ENCODE measurements around the gene PLA2G3.
"Not testable (repeated sequence)": the region's sequence is repeated elsewhere in the genome, so short reads cannot be mapped to it uniquely, and the experiment has no call there.

PLA2G3 gene

DNA sequence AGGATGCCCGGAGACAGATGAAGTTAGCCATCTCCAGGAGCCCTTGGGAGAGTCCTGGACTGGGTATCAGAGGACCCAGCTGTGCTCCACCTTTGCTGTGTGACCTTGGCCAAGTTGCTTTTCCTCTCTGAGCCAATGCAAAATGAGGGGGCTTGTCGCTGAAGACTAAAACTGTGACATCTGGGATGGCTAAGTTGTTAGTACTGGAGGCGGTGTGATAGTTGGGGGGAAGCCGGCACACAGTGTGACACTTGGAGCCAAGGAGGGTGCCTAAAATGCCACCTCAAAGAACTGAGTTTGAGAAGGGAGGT, 17.1 kb downstream of the PLA2G3 start:
- no peak for DNase-seq (ENCODE audit: low read depth in 2 of 2)

DNA sequence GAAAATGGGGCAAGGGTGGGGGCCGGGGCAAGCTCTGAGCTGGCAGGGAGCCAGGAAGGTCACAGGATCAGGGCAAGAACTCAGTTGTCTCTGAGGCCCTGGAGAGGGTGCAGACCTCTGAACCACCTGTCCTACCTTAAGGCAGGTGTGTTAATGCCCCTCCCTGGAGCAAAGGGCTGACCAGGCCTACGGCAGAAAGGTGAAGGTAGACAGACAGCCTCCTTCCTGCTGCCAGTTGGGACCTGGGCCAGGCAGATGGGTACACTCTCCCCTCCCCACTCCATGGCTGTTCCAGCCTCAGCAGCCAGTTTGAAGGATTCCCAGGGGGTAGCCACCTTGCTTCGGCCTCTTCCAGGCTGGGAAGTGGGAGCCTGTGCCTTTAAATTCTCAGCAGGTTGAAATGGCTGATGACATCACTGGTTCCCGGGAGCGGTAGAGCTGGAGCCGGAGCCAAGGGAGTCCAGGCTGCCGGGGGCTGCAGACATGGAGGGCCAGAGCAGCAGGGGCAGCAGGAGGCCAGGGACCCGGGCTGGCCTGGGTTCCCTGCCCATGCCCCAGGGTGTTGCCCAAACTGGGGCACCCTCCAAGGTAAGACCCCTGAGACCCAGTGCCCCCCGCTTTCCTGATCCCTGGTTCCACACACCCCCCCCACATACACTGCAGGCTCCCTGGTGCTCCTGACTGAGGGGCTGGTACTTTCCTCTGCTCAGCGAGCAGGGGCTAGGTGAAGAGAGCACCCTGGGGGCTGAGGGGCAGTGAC, 17.6 kb downstream of the PLA2G3 start, which contains the start of gene INPP5J:
Gene INPP5J, plus strand, starts transcription at position 435 of the 760 bp plus-strand sequence. Its CDS starts 49 bp downstream, at position 484.
- DNase-seq (ENCODE audit: low read depth in 2 of 2), result no peak

DNA sequence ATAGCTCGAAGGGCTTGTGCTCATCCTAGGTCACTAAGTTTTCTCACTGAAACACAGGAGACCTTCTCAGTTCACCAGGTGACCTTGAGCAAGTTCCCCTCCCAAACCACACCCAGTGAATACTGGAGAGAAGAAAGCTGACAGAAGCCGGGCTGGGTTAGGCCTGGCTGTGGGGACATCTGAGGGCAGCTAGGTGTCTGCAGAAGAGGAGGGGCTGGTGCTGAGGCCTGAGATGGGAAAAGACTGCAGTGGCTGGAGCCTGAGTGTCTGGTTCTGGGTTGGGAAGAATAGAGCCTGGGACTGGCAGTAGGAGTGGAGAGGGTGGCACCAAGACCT, 18.1 kb downstream of the PLA2G3 start:
- no peak for DNase-seq (ENCODE audit: low read depth in 2 of 2)

DNA sequence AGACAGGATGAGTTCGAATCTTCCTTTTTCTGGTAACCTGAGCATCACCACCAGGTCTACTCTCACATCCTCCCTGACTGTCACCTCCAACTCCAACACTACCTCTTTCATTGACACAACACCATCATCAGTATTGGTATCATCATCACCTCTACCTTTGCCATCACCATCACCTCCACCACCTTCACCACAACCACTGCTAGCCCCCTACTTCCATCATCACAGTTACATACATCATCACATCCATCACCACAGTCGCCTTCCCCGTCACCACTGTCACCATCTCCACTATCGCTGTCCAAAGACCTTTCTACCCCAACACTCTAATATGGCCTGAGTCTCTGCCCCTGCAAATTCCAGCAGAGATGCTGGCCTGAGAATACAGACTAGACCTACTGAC, 18.9 kb downstream of the PLA2G3 start:
- DNase-seq (ENCODE audit: low read depth in 2 of 2), result no peak

DNA sequence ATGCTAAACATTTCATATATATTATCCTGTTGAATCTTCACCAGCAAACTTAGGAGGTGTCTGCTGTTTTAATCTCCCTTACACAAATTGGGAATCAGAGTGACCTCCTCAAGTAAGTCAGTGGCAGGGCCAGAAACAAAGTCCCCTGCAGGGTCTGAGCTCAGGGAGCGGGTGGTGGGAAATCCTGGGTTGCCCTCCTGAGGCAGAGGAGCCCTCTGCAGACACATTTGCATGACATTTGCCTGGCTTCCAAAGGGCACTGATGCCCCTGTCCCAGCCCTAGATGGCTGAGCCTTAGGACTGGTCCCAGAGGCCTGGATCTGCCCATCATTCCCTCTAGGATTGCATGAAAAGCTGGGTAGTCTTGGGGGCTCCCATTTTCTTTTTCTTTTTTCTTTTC, 19.7 kb downstream of the PLA2G3 start:
- no peak for DNase-seq (ENCODE audit: low read depth in 2 of 2)

DNA sequence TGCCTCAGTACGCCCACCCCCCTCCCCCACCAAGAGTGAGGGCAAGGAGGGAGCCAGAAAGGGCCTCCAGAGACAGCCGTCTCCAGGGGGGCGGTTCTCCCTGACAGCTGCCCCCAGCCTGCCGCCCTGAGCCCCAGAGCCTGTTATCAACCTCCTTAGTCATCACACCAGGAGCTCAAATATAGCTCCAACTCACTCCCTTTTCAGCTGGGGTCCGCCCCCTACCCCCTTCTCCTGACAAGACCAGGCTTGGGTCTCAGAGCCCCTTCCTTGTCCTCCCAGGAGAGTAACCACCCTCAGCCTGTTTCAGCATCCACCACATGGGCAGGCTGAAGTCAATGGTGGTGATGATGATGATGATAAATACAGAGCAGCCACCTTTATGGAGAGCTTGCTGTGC, 20.1 kb downstream of the PLA2G3 start:
- no peak for DNase-seq (ENCODE audit: low read depth in 2 of 2)

DNA sequence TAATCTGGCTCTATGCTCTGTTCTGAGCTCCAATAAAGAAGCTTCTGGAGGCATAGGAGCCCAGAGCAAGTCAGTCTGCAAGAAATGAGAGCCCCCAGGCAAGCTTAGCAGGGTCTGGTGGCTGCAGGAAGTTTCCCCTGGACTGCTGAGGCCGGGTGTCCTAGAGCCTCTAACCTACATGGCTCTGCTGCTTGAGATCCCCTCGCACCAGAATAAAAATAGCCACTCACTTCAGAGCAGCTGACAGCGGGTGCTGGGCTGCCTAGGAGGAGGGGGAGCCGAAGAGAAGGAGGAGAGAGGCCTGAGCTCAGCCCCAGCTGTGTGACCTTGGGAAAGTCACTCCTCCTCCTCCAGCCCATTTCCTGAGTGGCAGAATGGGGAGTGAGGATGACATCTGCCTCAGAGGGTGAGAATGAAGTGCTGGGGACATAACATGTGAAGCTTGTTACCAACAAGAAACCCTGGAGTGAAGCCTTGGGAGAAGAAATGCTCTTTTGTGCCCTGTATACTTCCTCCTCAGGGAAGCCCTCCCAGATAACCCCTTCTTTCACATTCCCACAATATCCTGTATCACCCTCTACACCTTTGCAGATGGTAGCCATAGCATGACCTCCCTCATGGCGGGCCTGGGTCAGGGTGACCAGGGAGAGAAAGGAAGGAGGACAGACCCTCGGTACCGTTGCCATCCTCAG, 21.1 kb downstream of the PLA2G3 start:
- no peak for DNase-seq (ENCODE audit: low read depth in 2 of 2)

DNA sequence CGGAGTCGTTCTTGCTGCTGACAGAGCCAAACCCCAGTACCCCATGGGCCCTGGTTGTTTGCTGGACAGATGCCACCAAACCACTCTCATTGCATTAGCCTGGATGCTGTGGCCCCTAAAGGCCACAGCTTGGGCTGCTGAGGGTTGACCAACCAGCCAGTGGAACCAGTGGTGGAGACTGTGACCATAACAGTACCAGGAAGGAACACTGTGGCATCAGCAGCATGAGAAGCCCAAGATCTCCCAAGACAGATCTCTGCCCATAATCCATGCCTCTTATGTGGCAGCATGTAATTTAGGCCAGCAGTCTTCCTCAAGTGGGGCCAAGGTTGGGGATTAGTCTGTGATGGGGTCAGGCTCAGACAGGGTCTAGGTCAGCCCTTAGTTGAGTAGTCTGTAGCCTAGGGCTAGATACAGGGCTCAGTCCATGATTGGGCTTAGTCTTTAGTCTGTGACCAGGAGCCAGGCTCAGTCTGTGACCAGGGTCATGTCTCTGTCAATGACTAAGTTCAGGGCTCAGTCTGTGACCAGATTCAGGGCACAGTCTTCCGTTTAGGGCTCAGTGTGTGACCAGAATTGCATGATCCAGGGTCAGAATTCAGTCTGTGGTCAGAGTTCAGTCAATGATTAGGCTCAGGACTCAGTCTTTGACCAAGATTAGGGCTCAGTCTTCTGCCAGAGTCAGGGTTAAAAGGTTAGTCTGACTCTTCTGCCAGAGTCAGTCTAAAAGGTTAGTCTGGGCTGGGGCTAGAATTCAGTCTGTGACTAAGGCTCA, 22.1 kb downstream of the PLA2G3 start:
- no peak for DNase-seq (ENCODE audit: low read depth in 2 of 2)

DNA sequence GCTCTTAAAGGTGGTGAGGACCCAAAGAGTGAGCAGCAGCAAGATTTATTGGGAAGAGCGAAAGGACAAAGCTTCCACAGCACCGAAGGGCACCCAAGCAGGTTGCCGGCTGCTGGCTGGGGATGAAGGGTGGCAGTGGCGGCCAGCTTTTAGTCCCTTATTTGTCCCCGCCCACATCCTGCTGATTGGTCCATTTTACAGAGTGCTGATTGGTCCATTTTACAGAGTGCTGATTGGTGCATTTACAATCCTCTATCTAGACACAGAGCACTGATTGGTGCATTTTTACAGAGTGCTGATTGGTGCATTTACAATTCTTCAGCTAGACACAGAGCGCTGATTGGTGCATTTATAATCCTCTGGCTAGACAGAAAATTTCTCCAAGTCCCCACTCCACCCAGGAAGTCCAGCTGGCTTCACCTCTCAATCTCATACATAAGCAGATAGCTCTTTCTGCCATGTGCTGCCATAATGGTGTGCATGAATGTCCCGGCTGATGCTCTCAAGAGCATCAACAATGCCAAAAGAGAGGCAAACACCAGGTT, 27.7 kb downstream of the PLA2G3 start:
- not testable (repeated sequence) for DNase-seq (ENCODE audit: low read depth in 2 of 2)

DNA sequence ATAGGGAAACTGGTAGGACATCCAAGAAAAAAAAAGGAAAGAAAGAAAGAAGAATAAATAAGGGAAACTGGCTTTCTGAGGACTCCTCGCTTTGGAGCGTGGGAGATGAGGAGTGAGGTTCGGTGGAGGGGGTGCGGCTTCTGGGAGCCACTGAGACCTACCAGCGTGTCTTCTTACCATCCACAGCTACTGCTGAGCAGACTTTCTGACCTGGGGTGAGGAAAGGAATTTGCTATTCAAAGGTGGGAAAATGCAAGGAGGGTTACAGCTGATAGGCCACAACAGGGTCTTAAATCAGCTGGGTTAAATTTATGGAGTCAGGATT, 32.5 kb downstream of the PLA2G3 start:
- no peak for DNase-seq (ENCODE audit: low read depth in 2 of 2)

DNA sequence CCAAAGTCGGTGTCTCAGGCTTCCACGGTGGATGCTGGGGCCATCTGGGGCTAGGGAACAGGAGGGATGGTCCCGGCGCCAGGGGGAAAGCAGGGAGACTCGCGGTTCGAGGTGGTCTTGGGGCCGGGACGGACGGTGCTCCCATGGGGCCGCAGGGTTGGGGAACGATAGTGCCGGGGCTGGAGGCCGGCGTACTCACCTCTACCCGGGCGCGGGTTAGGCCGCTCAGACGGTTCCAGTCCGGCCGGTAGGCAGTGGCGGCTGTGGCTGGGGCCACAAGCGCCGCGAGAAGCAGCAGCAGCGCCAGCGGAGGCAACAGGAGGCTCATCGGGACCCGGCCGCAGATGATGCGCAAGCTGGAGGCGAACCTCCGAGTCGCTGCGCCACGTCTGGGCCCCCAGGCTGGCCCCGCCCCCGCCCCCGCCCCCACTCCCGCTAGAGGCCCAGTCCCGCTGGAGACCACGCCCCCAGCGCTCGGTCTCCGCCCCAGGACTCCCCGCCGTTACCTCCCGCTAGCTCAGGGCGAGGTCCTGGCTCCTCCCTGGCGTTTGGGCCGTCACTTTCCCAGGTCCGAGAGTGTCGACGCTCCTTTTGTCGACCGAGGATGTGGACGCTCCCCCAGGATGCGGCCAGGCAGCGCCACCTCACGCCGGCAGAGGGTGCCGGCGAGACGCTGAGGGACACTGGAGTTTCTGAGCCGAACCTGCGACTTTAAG, 33.0 kb downstream of the PLA2G3 start, which contains the start of gene SELENOM:
Gene SELENOM, minus strand, starts transcription at position 391 of the 716 bp plus-strand sequence. Its CDS starts 63 bp downstream, at position 328.
- peak; percentile 68 to 73 for DNase-seq (ENCODE audit: low read depth in 2 of 2)

DNA sequence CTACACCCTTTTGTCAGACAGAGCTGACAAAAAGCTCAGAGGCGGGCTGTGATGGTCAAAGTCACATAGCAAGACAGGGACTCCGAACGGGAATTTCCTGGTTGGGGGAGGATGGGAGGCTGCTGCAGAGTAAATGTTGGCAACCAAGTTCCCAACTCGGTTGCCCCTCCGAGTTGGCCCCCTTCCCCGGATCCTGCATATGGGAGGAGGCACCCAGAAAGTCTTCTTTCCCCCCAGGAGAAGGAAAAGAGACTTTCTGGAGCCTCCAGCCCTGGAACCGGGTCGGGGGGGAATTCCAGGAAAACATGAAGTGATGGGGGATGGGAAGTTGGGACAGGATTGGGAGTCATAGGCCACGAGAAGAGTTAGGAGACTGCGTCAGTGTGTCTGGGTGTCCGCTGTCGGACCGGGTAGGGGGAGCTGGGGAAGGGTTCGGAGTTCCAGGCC, 33.6 kb downstream of the PLA2G3 start:
- DNase-seq (ENCODE audit: low read depth in 2 of 2), result no peak

DNA sequence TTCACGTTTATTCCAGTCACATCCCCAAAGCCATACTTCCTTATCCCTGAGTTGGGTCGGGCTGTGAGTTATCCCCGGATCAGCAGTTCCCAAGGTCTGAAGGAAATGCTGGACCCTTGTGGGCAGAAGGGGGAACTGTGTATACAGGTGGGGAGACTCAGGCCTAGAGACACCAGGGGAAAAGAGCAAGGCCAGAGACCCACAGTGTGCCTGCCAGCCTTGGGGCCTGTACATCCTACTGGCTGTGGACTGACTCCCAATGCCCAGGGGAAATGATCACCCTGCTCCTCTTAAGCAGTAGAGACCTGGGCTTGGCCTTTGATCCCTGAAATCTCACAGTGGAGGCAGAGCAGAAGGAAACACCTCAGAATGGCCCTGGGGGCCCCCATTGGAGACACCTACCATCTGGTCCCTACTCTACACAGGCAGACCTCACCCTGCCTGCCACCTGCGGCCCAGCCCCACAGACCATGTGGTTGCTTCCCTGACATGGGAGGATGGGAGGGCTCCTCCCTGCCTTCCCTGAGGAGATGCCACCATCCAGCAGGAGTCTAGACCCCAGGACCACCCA, 34.2 kb downstream of the PLA2G3 start:
- no peak for DNase-seq (ENCODE audit: low read depth in 2 of 2)

DNA sequence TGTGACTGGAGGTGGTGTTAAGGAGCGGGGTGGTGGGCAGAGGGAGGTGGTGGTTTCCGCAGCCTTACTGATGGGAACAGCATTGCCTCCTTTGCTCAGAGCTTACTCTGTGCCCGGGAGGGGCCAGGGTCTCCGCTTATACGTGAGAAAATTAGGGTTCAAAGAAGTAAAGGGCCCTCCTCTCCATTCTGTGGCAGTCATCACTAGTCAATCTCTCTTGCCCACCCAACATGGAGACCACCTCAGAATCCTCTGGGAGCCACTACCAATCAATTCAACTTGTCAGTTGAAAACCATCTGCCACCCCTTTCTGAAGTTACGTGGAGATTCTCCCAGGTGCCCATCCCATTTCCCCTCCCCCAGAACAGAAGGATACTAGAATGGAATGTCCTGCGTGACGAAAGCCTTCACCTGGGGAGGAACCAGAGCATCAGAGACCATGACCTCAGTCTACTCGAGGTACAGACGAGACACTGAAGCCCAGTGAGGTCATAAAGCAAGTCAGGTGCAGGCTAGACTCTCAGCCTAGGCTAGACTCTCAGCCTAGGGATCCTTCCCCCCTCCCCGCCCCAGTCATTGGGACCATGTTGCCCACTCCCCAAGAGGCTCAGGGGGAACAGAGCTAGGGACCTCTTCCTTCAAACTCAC, 34.9 kb downstream of the PLA2G3 start:
- no peak for DNase-seq (ENCODE audit: low read depth in 2 of 2)

DNA sequence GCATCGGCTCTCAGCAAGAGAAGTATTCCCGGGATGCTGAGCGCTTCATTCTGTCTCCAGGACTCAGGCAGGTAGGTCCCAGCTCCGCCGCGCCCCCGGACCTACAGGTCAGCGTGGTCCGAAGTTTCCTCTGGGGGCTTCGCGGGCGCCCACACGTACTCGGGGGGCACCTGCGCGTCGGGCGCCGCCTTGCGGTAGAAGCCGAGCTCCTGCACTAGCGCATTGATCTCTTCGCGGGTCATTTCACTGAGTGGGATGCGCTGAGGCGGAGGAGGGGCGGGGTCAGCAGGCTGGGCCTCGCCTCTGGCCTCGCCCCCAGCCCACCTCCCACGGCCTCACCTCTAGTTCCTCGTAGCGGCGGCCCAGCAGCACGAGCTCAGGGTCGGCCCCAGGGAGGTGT, 35.4 kb downstream of the PLA2G3 start:
- no peak for DNase-seq (ENCODE audit: low read depth in 2 of 2)

DNA sequence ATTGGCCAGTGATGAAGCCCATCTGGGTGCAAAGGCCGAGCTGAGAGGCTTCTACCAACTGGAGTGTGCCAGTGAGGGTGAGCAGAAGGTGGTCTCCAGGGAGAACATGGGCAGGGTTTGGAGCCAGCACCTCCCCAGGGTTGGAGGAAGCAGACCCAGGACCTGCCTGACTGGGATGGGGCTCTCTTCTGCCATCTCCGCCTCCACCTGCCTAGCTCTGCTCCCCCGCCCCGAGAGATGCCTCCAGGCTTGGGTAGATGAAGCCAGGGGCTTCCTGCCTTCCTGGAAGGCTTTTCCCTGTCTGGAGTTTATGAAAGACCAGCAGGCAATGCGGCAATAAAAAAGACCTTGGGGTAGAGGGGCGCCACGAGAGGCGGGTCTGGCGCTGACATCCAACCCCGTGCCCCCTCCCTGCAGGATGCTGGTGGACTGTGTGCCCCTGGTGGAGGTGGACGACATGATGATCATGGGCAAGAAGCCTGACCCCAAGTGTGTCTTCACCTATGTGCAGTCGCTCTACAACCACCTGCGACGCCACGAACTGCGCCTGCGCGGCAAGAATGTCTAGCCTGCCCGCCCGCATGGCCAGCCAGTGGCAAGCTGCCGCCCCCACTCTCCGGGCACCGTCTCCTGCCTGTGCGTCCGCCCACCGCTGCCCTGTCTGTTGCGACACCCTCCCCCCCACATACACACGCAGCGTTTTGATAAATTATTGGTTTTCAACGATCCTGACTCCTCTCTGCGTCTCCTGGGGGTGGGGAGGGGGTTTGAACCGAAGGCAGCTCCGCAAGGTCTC, 36.2 kb downstream of the PLA2G3 start:
- no peak for DNase-seq (ENCODE audit: low read depth in 2 of 2)

DNA sequence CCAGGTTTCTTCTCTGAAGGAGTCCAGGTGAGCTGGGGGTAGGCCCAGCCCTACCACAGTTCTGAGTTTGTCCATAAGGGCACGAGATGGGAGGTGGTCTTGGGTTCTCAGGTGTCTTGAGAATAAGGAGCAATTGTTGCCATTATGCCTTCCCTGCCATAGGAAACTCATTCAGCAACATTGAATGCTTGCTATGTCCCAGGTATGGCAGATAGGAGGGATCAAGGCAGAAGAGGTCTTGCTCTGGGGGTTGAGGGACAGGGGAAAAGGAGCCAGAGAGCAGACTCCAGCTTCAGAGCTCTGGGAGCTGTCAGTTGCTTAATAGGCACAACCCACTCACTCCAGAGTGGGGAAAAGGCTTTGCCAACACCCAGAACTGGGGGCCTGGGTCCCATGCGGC, 37.2 kb downstream of the PLA2G3 start:
- DNase-seq (ENCODE audit: low read depth in 2 of 2), result no peak

DNA sequence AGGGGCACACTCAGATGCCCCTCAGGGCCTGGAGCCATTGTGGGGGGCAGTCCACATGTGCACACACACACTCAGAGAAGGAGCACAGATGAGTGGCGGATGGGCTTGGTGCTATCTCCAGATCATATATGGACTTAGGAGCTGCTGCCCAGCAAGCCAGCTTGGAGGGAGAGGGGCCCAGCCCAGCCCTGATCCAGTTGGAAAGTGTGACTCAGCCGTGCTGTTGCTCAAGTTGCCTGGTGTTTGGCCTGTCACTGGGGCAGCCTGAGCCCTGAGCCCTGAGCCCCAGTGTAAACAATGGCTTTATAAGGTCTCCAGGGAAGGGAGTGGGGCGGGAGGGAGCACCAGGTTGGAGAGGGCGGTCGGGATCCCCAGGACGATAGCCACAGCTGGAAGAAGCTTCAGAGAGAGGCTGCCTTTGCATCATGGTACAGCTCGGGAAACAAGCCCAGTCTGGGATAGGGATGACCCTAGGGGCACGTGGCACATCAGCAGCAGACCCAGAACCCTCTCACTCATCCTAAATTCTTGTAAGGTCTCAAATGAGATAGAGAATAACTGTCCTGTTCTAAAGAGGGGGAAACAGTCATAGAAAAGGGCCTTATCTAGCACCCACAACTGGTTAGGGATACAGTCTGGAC, 37.7 kb downstream of the PLA2G3 start:
- no peak for DNase-seq (ENCODE audit: low read depth in 2 of 2)

DNA sequence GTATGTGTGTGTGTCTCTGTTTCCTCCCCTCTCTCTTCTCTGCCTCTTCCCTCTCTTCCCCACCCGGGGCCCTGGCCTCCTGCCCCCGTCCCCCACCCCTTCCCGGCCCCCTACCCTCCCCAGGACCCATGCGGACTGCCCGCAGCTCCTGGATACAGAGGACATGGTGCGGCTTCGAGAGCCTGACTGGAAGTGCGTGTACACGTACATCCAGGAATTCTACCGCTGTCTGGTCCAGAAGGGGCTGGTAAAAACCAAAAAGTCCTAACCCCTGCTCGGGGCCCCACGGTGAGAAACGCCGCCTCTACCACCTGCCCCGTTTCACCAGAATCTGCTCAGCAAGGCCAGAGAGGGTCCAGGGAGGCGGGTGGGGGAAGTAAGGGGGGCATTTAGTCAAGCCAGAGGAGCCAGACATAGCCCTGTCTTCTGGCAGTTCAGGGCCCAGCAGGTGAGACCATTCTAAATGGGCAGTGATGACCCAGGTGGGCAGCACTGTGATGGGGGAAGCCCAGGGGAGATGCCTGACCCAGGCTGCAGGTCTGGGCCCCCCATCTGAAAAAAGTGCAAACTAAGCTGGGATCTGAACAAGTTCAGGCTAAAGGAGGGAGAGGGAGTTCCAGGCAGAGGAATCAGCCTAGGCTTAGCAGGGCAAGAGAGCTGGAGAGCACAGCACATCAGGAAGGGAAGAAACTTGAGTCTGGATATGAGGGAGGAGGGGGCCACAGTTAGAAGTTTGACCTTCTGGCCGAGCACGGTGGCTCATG, 39.4 kb downstream of the PLA2G3 start:
- DNase-seq (ENCODE audit: low read depth in 2 of 2), result no peak
